Esophagus muscularis mucosa (tissue), 4 donors: ENCODE results near the gene STAB2.

Source experiments
- CTCF ChIP-seq, 3 experiments: fragments of 200-600 bp in 2 of 3; fragments of 450-650 bp in 1 of 3; sonication (generic) in 2 of 3; IDR thresholded peaks; one replicate each; pipeline ENCODE4 v1.5.1; 2017 to 2019; ENCODE audit warnings: antibody characterized with exemption in 3 of 3, mild to moderate bottlenecking in 2 of 3, moderate library complexity in 1 of 3
- EP300 ChIP-seq: sonication (generic); formaldehyde crosslinking; IDR thresholded peaks from one replicate; pipeline ENCODE4 v1.6.1; 2017; ENCODE audit warnings: antibody characterized with exemption
- POLR2A ChIP-seq: fragments of 450-650 bp; IDR thresholded peaks from one replicate; pipeline ENCODE4 v1.6.1; 2017; ENCODE audit warnings: antibody characterized with exemption, moderate library complexity, mild to moderate bottlenecking, low read depth
- POLR2AphosphoS5 ChIP-seq, 2 donors: sonication (generic); formaldehyde crosslinking; IDR thresholded peaks; one replicate each; pipeline ENCODE4 v1.6.1; 2017; ENCODE audit warnings: antibody characterized with exemption in 2 of 2

- TF ChIP-seq CTCF (IDR thresholded peaks at IDR 0.05) (no peak), POLR2AphosphoS5 (IDR thresholded peaks at IDR 0.05) (no peak), EP300 (no peak), POLR2A (no peak)
These were observed 99.0 kb downstream of the STAB2 start for GRCh38 chr12:103686026-103686425.
